K562 (cell line): ENCODE measurements around the gene MS4A18. TPM values are rescaled to one million over a fixed set of nuclear protein-coding genes. Genes with fewer than 3 reads are reported as not detected.
A peak's percentile ranks its signal among the peaks of the same experiment; 100 is the strongest.

Experiments
- ATAC-seq: fragments of 200-7000 bp; cut with Tn5 transposase; 3 replicates; pipeline ENCODE4 v1.9.1; 2020; ENCODE audit warnings: moderate library complexity
- BruUV-seq: library from RNA; stranded (reverse); fragments of 400-500 nt; replicated peaks from 2 replicates; lab custom pipeline; 2021; lab: Mats Ljungman, UMichigan
- CTCF ChIA-PET: fragments of 300-600 bp; formaldehyde crosslinking; extraction: SDS; loops from one replicate; lab custom pipeline; 2021; ENCODE audit warnings: low intra/inter-chr PET ratio; lab: Yijun Ruan, JAX
- POLR2A ChIA-PET: fragments of 300-600, 350-650 bp; sonication (Branson Sonifier 250); formaldehyde crosslinking; extraction: SDS; loops from one replicate; lab custom pipeline; 2021; ENCODE audit warnings: antibody characterized with exemption, inconsistent platforms; lab: Yijun Ruan, JAX
- DNase-seq, 4 experiments: peaks; one replicate each; pipeline versions ENCODE4 v3.0.0 to v3.0.0-alpha.2; 2011 to 2018; ENCODE audit warnings: low spot score in 3 of 4, mixed read lengths in 3 of 4; ENCODE audit errors: extremely low read depth in 1 of 4
- FAIRE-seq: peaks from 2 replicates; lab custom pipeline; 2011; peaks lifted over from hg19 to GRCh38; lab: Jason Lieb, UNC
- H2AFZ ChIP-seq: 2 replicates; pipeline ENCODE4 v1.6.0; 2011; ENCODE audit warnings: low read depth, low read length, control low read depth, inconsistent platforms
- H3K27ac ChIP-seq: fragments of 200-600 bp; 3 replicates; pipeline ENCODE4 v1.8.0; 2011; ENCODE audit warnings: low read depth, mild to moderate bottlenecking, control low read depth, inconsistent platforms, low read length, moderate library complexity, mixed read lengths; ENCODE audit errors: extremely low read depth
- H3K27me3 ChIP-seq, 2 experiments: fragments of 300-600 bp in 1 of 2; 2 replicates in 1 of 2; 3 replicates in 1 of 2; pipeline versions ENCODE4 v1.6.0 to v1.8.0; 2011; ENCODE audit warnings: inconsistent platforms in 2 of 2, low read length in 2 of 2, mild to moderate bottlenecking in 1 of 2, mixed read lengths in 1 of 2, moderate library complexity in 1 of 2; ENCODE audit not compliant: control insufficient read depth in 2 of 2, insufficient read depth in 2 of 2
- H3K36me3 ChIP-seq: fragments of 300-600 bp; 3 replicates; pipeline ENCODE4 v1.8.0; 2011; ENCODE audit warnings: mild to moderate bottlenecking, low read length, inconsistent platforms; ENCODE audit not compliant: control insufficient read depth, insufficient read depth
- H3K4me1 ChIP-seq, 2 experiments: fragments of 200-600 bp in 1 of 2; replicated peaks in 1 of 2; 2 replicates in 1 of 2; 3 replicates in 1 of 2; pipeline versions ENCODE4 v1.5.1 to v1.8.0; 2011; ENCODE audit warnings: inconsistent platforms in 2 of 2, low read length in 2 of 2, mild to moderate bottlenecking in 1 of 2, mixed read lengths in 1 of 2, moderate library complexity in 1 of 2; ENCODE audit not compliant: control insufficient read depth in 2 of 2, insufficient read depth in 2 of 2
- H3K4me2 ChIP-seq: 2 replicates; pipeline ENCODE4 v1.6.1; 2011; ENCODE audit warnings: low read length, control low read depth, inconsistent platforms, mixed read lengths; ENCODE audit not compliant: insufficient read depth
- H3K4me3 ChIP-seq: fragments of 200-600 bp; sonication (generic), shearing (Covaris generic); 2 replicates; pipeline ENCODE4 v1.5.1; 2016; ENCODE audit warnings: control low read depth, inconsistent platforms
- H3K79me2 ChIP-seq: fragments of 200-600 bp; 3 replicates; pipeline ENCODE4 v1.8.0; 2011; ENCODE audit warnings: low read length, inconsistent platforms; ENCODE audit not compliant: control insufficient read depth, insufficient read depth
- H3K9ac ChIP-seq, 2 experiments: 2 replicates each; pipeline versions ENCODE4 v1.6.0 to v1.6.1; 2011; ENCODE audit warnings: low read depth in 2 of 2, low read length in 2 of 2, control low read depth in 1 of 2, inconsistent platforms in 1 of 2, mild to moderate bottlenecking in 1 of 2, mixed read lengths in 1 of 2; ENCODE audit not compliant: insufficient read depth in 1 of 2
- H3K9me1 ChIP-seq: one replicate; pipeline ENCODE4 v1.6.0; 2011; ENCODE audit warnings: inconsistent platforms, mild to moderate bottlenecking, low read length, moderate library complexity; ENCODE audit not compliant: control insufficient read depth, insufficient read depth
- H3K9me3 ChIP-seq: replicated peaks from 2 replicates; pipeline ENCODE4 v1.5.1; 2011; ENCODE audit warnings: low read depth, low read length, inconsistent platforms; ENCODE audit not compliant: control insufficient read depth, insufficient read depth
- H4K20me1 ChIP-seq: replicated peaks from 2 replicates; pipeline ENCODE4 v1.6.1; 2011; ENCODE audit warnings: low read length, inconsistent platforms, mixed read lengths; ENCODE audit not compliant: control insufficient read depth, insufficient read depth
- CTCF ChIP-seq, 3 experiments: IDR thresholded peaks in 2 of 3; conservative IDR thresholded peaks in 1 of 3; 2 replicates each; pipeline ENCODE4 v1.5.1; 2011 to 2012; ENCODE audit warnings: low read length in 3 of 3, mild to moderate bottlenecking in 3 of 3, control low read depth in 2 of 3, improper control_type of control experiment in 1 of 3, inconsistent platforms in 1 of 3, low read depth in 1 of 3, mixed read lengths in 1 of 3, moderate library complexity in 1 of 3; ENCODE audit not compliant: insufficient read depth in 2 of 3
- RAD21 ChIP-seq, 2 experiments: fragments of 250-450 bp in 1 of 2; fragments of 450-650 bp in 1 of 2; sonication (Bioruptor Pico) in 1 of 2; formaldehyde crosslinking in 1 of 2; IDR thresholded peaks in 1 of 2; conservative IDR thresholded peaks in 1 of 2; 2 replicates each; pipeline versions ENCODE4 v1.4.0 to v1.8.0; 2020 to 2022; ENCODE audit warnings: mild to moderate bottlenecking in 2 of 2, moderate library complexity in 1 of 2
- ZBED1 ChIP-seq: IDR thresholded peaks from 2 replicates; pipeline ENCODE4 v1.6.1; 2014
- WGBS: fragments of 100-300 bp; shearing (Covaris generic); methylation state at CpG from one replicate; pipeline ENCODE4 v1.1.6; 2016; ENCODE audit warnings: low coverage, mixed read lengths; ENCODE audit not compliant: insufficient coverage; ENCODE audit errors: missing lambda C conversion rate; 5-methylcytosine and 5-hydroxymethylcytosine counted together
- in situ Hi-C: fragments of 300-500 bp; cut with MboI; formaldehyde crosslinking; loops from 4 replicates; pipeline ENCODE4 v1.15.0; 2018; ENCODE audit warnings: inconsistent platforms, mixed read lengths
- intact Hi-C: fragments of 100-400 bp; cut with micrococcal nuclease; formaldehyde crosslinking; loops from 2 replicates; pipeline ENCODE4 v1.14.2; 2022
- polyA plus RNA-seq, 8 experiments: library from polyadenylated mRNA; depleted of rRNA in 4 of 8; stranded (reverse) in 5 of 8; unstranded in 3 of 8; fragments of >200 nt; fragmentation: Nextera tagmentation in 2 of 8; fragmentation: Illumina TruSeq in 1 of 8; extraction: Ambion mirVana in 2 of 8; extraction: Trizol in 1 of 8; gene quantifications; 2 replicates each; pipeline versions ENCODE4 v1.2.1 to v1.2.3, GENCODE V29; 2011 to 2014; ENCODE audit warnings: inconsistent platforms in 1 of 8, missing spikeins in 1 of 8
- total RNA-seq, 7 experiments: library from RNA; depleted of rRNA in 6 of 7; stranded (reverse); fragments of >200 nt in 6 of 7; fragmentation: Illumina TruSeq in 2 of 7; extraction: Trizol in 2 of 7; gene quantifications; 2 replicates each; pipeline versions ENCODE4 v1.2.1 to v1.2.3, GENCODE V29; 2011 to 2021; ENCODE audit warnings: low replicate concordance in 1 of 7

Gene MS4A18
- total and polyA plus RNA-seq, 9 of the 15 experiments (the other 6 are each of a cell fraction or from before 2014, with no cell fraction given), result not detected

GRCh38 chr11:60700689-60701468 lies 23.6 kb upstream of the MS4A18 start:
- TF ChIP-seq CTCF (IDR thresholded peaks at IDR 0.05 in 2 of 3, conservative IDR thresholded peaks at IDR 0.05 in 1 of 3; ENCODE audit: insufficient read depth in 2 of 3, low read depth in 1 of 3, low read length in 3 of 3) (peak; percentile 52 to 61 (median 56); a peak in 5 of 6 replicates), RAD21 (CRISPR knock-in tag; conservative IDR thresholded peaks at IDR 0.05 in 1 of 2, IDR thresholded peaks at IDR 0.05 in 1 of 2) (peak in 1 of 2 experiments; percentile 39; a peak in 1 of 4 replicates), ZBED1 (no peak)
- intact Hi-C loops, result loop anchor here (2.0 kb wide), 1 partner anchor 62 kb away; no protein-coding TSS in a partner anchor
- POLR2A ChIA-PET, result interaction anchor here (0.5 to 0.6 kb wide), 2 partner anchors 17 to 133 kb away, joined by 3 read pairs; no protein-coding TSS in a partner anchor

More at GRCh38 chr11:60700689-60701468, 23.6 kb upstream of the MS4A18 start:
- no peaks in the 10 kb centered on the region for H4K20me1 ChIP-seq
- 16% methylated on average over 14 of the region's 14 CpGs for WGBS
- in situ Hi-C loops, result no loop called here
- H3K79me2 ChIP-seq, result no peaks in the 10 kb centered on the region
- no peaks in the 10 kb centered on the region for H3K9me1 ChIP-seq
- H3K4me1 ChIP-seq, result no peaks in the 10 kb centered on the region
- no peaks in the 10 kb centered on the region for H3K9me3 ChIP-seq
- H3K27me3 ChIP-seq, result peaks cover 0 to 14% of the 10 kb centered on the region in 2 experiments; a peak in 3 of 5 replicates
- H3K4me2 ChIP-seq, result no peak overlapping the region
- CTCF ChIA-PET, result interaction anchor here (0.7 kb wide), 1 partner anchor 203 kb away, joined by 3 read pairs; no protein-coding TSS in a partner anchor
- no peak overlapping the region for H3K4me3 ChIP-seq
- BruUV-seq, result no TSS peak
- FAIRE-seq (peak; percentile 62), ATAC-seq (peak; percentile 80), DNase-seq (peak; percentile 21 to 51 (median 33))
- no peak overlapping the region for H3K9ac ChIP-seq
- no peak overlapping the region for H3K27ac ChIP-seq
- H2AFZ ChIP-seq, result no peak overlapping the region
- no peaks in the 10 kb centered on the region for H3K36me3 ChIP-seq
